Islet precursor cell (in vitro differentiated cells): ENCODE results near the gene LSP1.
"Not testable (repeated sequence)": the region's sequence is repeated elsewhere in the genome, so short reads cannot be mapped to it uniquely, and the experiment has no call there.

Experiments
- DNase-seq: peaks from one replicate; pipeline ENCODE4 v3.0.0-alpha.2; 2018

The LSP1 gene

GRCh38 chr11:1852877-1853276, at the start of gene LSP1:
Gene LSP1, plus strand, starts transcription at chr11:1853084. Its CDS starts 61 bp downstream, at chr11:1853145.
- no peak for DNase-seq

- DNase-seq, result peak; percentile 50
Measured at GRCh38 chr11:1803246-1803645, 49.6 kb upstream of the LSP1 start.

GRCh38 chr11:1803835-1804519, 48.9 kb upstream of the LSP1 start:
- not testable (repeated sequence) for DNase-seq

- DNase-seq, result no peak
Measured at GRCh38 chr11:1805525-1805924, 47.4 kb upstream of the LSP1 start.

- no peak for DNase-seq
Measured at GRCh38 chr11:1807264-1807995, 45.5 kb upstream of the LSP1 start.

GRCh38 chr11:1810761-1811160, 42.1 kb upstream of the LSP1 start:
- no peak for DNase-seq

- no peak for DNase-seq
Measured at GRCh38 chr11:1812274-1812673, 40.6 kb upstream of the LSP1 start.

GRCh38 chr11:1812801-1813200, 40.1 kb upstream of the LSP1 start:
- DNase-seq, result no peak

- DNase-seq, result not testable (repeated sequence)
Measured at GRCh38 chr11:1813356-1813755, 39.5 kb upstream of the LSP1 start.

GRCh38 chr11:1814691-1815090, 38.2 kb upstream of the LSP1 start:
- no peak for DNase-seq

- DNase-seq, result no peak
Measured at GRCh38 chr11:1815311-1815710, 37.6 kb upstream of the LSP1 start.

- no peak for DNase-seq
Measured at GRCh38 chr11:1815751-1816150, 37.1 kb upstream of the LSP1 start.

GRCh38 chr11:1817000-1817399, 35.9 kb upstream of the LSP1 start:
- DNase-seq, result no peak

- DNase-seq, result no peak
Measured at GRCh38 chr11:1817511-1817910, 35.4 kb upstream of the LSP1 start.

- DNase-seq, result peak; percentile 51
Measured at GRCh38 chr11:1819074-1819473, 33.8 kb upstream of the LSP1 start.

- peak; percentile 69 for DNase-seq
Measured at GRCh38 chr11:1820463-1821325, 32.2 kb upstream of the LSP1 start.

GRCh38 chr11:1821562-1821961, 31.3 kb upstream of the LSP1 start:
- no peak for DNase-seq

- DNase-seq, result no peak
Measured at GRCh38 chr11:1822648-1823375, 30.1 kb upstream of the LSP1 start.

- peak; percentile 46 for DNase-seq
Measured at GRCh38 chr11:1823376-1824220, 29.3 kb upstream of the LSP1 start.

- peak; percentile 50 for DNase-seq
Measured at GRCh38 chr11:1824221-1825038, 28.5 kb upstream of the LSP1 start.
